ENCODE measurements around the gene HIPK1.

The HIPK1 gene

DNA sequence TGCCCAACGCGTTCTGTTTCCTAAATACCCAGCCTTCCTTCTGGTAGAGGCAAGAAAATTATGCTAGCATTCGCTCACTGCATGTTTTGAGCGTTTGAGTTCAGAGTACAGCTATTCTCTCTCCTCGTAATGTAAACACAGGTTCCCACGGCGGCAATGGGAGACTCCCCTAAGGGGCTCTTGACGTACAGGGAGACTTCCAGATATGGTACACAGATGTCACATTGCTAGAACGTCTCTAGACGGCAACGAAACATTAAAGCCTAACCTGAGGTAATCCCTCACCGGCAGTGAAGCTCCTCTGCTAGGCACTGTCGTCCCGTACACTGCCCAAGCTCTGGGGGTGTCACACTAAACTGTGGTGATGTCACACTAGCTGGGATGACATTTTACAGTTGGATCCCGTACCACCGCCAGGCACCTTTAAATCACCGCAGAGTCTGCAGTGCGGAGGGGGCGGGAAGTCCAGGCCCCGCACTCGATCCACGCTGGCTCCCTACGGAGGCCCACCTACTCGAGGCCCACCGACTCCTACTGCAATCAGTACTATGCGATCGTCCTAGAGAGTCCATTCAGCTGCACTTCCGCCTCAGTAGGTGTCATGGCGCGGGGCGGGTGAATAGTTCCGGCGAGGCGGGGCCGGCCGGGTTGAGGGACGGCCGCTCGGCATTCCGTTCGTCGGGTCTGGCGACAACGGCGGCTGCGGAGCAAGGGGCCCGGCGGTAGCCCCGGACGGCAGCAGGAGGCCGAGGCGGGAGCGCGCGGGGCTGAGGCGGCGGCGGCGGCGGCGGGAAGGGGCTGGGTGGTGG is at the start of gene HIPK1:
Gene HIPK1, plus strand, starts transcription at position 384 of the 809 bp plus-strand sequence.
- FAIRE-seq, result no peak
- DNase-seq (ENCODE audit: insufficient read length, low spot score), result peak; percentile 54

DNA sequence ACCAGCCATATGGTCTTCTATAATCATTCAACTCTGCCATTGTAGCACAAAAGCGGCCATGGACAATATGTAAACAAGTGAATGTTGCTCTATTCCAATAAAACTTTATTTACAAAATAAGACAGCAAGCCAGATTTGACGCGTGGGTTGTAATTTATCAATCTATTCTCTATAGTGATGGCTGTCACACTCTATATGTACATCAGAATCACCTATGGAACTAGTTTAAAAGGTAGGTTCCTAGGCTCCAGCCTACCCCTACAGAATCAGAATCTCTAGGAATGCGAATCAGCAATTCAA is 49.4 kb upstream of the HIPK1 start:
- no peak for FAIRE-seq

DNA sequence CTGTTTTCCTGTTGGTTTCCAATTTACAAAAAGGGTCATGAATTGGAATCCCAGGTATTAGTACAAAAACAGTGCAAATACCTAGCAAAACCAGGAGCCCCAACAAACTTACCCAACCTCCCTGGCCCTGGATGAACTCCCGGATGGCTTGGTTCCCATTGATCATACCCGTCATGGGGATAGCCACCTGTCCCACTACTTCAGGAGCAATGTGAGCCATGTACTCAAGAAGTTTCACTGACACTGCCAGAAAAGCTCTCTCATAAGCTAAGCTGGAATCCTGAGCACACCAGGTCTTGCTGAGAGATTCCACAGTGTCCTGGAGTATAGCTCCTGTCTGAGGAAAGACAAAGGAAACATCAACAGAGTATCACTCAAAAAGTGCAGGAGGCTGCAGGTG is 47.5 kb upstream of the HIPK1 start:
- no peak for DNase-seq (ENCODE audit: insufficient read length, low spot score)
- no peak for FAIRE-seq

More for the DNA sequence above, 49.4 kb upstream of the HIPK1 start:
- DNase-seq (ENCODE audit: insufficient read length, low spot score), result no peak

DNA sequence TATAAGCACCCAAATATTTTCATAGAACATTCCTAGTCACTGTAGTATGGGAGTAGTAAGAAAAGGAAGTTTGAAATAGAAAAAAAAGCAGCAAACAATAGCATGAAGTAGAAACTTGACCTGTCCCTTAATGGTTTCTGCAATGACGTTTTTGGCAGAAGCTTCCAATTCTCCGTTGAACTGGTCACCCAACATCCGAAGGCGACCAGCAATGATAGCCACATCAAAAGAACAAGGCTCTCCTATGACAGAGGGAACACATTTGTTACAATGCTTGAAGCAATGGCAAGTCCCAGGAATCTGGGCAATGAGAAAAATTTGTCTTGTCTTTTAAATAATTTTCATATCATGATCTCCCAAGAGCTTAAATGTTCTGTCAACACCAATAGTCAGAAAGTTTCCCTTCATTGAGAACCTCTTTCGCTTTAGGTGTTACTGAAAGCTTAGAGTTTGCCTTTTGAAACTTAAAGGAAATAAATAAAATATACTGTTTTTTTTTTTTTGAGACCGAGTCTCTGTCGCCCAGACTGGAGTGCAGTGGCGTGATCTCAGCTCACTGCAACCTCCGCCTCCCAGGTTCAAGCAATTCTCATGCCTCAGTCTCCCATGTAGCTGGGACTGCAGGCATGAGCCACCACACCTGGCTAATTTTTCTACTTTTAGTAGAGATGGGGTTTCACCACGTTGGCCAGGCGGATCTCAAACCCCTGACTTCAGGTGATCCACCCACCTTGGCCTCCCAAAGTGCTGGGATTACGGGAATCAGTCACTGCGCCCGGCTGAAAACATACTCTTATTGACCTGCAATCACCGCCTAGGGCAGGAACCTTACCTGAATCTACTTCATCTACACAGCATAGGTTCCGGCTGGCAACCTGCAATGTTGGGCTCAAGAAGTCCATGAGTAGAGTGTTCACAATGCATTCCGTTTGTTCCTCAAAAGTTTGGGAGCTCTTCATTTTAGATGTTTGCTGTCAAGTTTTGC is 42.4 kb upstream of the HIPK1 start:
- FAIRE-seq, result no peak

DNA sequence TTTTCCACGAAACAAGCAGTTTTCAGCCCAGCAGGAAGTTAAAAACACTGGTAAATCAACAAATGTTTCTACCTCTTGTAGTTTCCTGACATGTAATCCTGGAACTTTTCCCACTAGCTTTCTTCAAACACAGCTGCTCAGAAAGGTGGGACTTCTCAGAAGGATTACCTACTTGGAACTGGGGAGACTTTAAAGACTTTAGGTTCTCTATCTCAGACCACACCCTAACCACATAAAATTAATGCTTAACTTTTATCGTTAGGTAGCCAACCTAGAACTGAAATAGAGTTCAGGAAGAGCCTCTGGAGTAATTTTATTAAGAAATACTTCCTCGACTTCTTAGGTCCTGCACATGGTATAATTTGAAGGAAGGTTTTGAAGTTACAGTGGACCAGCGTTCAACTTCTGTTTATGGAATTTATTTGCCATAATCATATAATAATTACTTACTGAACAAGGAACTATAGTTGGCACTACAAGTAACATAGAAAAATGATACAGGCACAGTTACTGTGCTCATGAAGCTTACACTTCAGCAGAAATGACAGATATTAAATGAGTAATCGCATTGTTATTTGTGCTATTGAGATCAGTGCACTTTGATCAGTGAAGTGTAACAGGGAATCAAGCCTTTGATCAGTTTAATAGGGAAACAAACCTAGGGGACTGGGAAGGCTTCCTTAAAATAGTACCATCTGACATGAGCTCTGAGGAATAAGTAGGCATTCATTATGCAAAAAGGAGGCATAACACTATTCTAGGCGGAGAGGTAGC is 41.5 kb upstream of the HIPK1 start, which contains the start of gene BCL2L15:
Gene BCL2L15, minus strand, starts transcription at position 180 of the 774 bp plus-strand sequence. CDS start 206 bp downstream, outside the sequence.
- FAIRE-seq, result no peak
- no peak for DNase-seq (ENCODE audit: insufficient read length, low spot score)

More for the DNA sequence above, 42.4 kb upstream of the HIPK1 start:
- DNase-seq (ENCODE audit: insufficient read length, low spot score), result no peak

DNA sequence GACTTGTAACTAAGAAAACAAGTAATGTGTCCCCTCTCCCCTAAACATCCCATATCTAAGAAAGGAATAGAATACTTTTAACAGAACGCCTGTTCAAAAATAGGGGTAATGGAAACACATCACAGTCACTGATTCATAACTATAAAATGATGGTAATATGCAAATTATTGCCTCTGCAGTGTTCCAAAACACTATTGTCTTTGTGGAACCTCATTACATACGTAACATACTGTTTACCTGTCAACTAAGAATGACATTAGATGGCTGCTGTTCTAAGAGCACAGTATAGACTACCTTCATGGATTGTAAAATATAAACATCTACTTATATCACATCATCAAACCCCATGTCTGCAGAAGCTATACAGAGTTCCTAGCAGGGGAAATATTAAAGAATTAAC is 38.3 kb upstream of the HIPK1 start:
- no peak for FAIRE-seq
- no peak for DNase-seq (ENCODE audit: insufficient read length, low spot score)

DNA sequence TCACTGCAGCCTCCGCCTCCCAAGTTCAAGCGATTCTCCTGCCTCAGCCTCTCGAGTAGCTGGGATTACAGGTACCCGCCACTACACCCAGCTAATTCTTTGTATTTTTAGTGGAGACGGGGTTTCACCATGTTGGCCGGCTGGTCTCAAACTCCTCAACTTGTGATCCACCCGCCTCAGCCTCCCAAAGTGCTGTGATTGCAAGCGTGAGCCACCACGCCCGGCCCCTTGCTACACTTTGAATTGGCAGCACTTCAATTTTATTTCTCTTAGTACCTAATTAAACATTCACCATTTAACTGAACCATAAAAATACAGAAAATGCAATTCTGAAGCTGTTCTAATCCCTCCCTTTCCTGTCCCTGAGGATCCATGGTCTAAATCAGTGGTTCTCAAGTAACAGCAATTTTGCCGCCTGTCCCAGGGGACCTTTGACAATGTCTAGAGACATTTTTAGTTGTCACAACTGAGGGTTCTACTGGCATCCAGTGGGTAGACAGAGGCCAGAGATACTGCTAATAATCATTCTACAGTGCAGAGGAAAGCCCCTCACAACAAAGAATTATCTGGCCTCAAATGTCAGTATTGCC is 37.4 kb upstream of the HIPK1 start:
- DNase-seq (ENCODE audit: insufficient read length, low spot score) (no peak), FAIRE-seq (no peak)

DNA sequence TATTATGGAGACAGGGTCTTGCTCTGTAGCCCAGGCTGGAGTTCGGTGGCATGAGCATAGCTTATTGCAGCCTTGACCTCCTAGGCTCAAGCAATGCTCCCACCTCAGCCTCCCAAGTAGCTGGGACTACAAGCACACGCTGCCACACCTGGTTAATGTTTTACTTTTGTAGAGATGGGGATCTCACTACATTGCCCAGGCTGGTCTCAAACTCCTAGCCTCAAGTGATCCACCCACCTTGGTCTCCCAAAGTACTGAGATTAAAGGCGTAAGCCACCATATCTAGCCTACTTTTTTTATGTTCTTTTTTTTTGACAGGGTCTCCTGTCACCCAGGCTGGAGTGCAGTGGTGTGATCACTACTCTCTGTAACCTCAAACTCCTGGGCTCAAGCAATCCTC is 35.9 kb upstream of the HIPK1 start:
- no peak for DNase-seq (ENCODE audit: insufficient read length, low spot score)
- no peak for FAIRE-seq

DNA sequence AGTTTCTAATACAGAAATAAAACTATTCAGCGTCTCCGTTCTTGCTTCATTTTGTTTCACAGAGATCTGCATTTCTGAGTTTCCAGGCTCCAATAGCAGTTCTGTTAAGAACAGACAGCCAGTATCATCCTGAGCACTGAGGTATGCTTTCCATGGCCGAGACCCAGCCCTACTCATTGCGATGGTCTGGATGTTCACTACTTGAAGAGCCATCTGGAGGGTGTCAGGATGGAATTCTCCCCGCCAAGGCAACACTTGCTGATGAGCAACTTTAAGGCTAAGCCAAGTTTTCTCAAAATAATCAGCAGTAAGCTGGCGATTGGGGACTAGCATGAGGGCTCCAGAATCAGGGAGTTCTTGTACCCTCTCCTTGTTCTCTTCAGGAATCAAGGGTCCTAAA is 34.0 kb upstream of the HIPK1 start:
- FAIRE-seq (no peak), DNase-seq (ENCODE audit: insufficient read length, low spot score) (no peak)

DNA sequence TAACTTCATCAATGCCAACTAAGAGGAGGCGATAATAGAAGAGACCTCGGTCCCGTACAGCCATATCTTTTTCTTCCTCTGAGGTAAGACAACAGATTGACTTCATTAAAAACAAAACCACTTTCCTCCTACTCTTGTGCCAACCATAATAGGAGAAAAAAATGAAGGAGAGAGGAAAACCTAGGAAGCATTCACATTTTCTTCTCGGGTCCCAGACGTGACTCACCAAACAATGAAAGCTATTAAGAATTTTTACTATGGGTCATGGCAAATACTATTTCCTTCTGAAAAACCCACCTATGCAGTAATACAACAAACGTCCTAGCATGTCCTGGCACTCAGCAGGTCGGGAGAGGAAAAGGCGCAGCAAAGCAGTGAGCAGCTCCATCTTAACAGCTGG is 33.2 kb upstream of the HIPK1 start:
- FAIRE-seq (no peak), DNase-seq (ENCODE audit: insufficient read length, low spot score) (no peak)

DNA sequence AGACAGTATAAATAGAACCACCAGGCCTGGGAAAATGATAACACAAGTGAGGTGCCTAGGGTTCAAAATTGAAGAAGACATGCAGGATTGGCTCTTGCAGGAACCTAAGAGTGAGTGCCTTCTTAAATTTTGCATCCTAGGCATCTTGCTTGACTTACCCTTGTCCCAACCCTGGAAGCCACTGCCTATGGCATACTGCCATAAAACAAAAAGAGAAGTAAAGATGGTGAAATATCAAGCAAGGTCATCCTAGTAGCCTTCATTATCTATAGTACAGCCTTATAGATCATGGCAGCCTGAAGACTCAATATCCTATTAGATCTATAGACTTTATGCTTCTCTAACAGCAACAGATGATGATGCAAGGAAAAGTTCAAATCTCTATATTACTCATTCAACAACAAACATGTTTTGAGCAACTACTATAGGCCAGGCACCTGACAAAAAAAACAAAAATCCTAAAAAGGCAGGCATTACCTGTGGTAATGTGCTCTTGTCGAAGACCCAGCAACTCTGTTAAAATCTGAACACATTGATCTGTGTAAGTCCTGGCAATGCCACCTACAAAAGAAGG is 30.8 kb upstream of the HIPK1 start:
- DNase-seq (ENCODE audit: insufficient read length, low spot score) (no peak), FAIRE-seq (no peak)

DNA sequence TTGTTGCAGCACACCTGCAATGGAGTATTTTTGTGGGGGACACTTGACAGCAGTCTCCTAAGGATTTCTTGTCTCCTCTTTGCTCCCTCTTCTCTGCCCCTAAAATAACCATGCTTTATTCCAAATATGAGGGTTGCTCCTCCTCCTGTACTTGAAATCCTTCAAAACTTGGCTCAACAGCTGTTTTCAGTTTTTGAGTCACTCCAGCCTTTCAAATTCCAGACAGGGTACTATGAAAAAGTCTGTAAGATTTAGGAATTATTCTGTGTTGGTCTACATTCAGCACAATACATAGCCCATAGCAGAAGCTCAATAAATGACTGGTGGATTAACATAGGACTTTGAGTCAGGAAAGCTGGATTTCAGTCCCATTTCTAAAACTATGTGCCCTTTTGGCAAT is 30.0 kb upstream of the HIPK1 start:
- FAIRE-seq, result no peak
- DNase-seq (ENCODE audit: insufficient read length, low spot score), result no peak

DNA sequence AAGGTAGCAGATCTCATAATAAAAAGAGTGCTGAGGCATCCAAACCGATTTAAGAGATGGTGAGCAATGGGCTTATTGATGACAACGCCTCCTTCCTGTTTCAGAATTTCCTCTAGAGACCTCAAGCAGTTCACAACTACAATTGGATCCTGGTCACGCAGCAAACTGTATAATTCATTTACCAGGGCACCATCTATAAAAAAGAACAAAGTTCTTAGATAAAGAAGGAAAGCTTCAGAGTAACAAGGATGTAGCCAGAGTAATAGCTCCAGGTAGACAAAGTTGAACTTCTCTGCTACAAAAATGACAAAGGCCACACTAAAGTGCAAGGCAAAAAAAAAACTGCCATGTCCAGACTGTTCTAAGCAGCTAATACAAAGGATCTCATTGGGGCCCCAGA is 27.9 kb upstream of the HIPK1 start:
- DNase-seq (ENCODE audit: insufficient read length, low spot score) (no peak), FAIRE-seq (no peak)

DNA sequence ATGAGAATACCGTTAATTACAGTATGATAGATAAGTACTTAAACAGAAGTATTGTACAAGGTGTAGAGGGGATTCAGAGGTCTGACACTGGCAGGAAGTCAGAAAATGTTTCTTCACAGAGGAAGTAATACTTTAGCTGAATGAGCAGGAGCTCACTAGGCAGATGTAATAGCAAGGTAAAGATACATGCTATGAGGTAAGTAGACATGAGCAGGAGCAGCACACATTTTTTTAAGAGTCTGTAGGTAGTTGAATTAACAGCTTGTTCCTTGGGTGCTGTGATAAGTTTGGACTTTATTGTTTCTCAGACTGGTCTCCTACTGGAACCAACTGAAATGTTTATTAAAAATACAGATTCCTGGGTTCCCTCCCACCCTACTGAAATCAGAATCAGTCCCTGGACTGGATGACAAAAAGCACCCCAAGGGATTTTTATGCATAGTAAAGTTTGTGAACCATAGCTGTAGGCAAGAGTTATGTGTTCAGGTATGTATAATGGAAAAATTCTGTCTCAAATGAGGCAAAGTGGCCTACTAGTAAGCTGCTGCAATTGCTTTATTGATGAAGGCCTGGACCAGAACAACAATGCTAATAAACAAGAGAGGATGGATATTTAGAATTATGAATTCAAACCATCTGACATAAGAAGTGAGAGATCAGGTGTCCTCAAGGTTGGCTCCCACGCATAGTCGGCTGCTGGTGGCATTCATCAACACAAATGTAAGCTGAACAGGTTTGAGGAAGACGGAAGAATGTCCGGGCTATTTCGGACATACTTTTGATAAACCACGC is 25.4 kb upstream of the HIPK1 start:
- DNase-seq (ENCODE audit: insufficient read length, low spot score), result no peak

DNA sequence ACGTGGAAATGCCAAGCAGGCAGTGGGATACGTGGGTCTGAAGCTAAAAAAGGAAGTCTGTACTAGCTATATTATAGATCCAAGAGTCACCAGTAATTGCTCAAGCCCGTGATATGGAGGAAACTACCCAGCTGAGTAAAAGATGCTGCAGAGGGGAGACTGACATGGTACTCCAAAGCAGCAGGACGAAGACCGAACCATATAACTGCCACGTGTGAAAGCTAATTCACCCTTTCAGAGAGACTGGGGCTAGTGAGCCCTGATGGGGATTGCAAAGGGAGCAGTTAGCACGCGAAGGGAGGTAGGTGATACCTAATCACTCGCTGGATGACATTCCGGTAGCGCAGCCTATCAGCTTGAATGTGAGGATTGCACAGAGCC is 24.8 kb upstream of the HIPK1 start:
- DNase-seq (ENCODE audit: insufficient read length, low spot score), result no peak
- no peak for FAIRE-seq

More for the DNA sequence above, 25.4 kb upstream of the HIPK1 start:
- FAIRE-seq, result no peak

DNA sequence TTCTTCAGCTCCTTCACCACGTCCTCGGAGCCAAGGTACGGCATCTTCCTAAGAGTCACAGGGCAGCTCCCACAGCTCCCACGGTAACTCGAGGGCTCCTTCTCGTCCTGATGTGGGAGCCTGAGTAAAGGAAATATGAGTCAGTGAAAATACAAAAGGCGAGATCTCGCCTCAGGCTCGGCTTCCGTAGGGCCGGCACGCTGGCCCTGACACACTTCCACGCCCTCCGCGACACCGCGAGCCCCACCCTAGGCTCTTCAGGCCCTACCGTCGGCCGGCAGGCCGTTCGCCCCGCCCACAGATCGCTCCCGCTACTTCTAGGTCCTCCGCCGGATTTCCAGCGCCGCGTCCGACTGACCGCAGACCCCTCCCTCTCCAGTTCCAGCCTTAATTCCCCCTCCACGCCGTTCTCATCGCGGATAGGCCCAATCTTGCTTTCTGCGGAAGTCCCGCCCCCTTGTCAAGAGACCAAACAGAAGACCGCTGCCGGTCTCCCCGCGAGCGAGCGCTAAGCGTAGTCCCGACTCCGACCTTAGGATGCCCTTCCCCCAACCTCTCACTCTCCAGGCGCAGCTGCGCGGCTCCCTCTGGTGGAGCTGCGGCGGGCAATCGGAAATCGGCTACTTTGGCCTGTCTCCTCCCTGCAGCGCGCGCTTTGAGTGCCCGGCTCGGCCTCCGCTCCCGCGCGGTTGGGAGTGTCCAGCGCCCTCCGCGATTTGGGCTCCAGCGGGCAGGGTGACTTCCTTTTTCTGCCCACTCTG is 24.3 kb upstream of the HIPK1 start, which contains the start of the genes AP4B1 and DCLRE1B:
Gene AP4B1, minus strand, starts transcription at position 126 of the 761 bp plus-strand sequence. Its CDS starts 82 bp downstream, at position 44.
Gene DCLRE1B, plus strand, starts transcription at position 653 of the 761 bp plus-strand sequence. CDS start 261 bp downstream, outside the sequence.
- DNase-seq (ENCODE audit: insufficient read length, low spot score) (peak; percentile 92), FAIRE-seq (no peak)

DNA sequence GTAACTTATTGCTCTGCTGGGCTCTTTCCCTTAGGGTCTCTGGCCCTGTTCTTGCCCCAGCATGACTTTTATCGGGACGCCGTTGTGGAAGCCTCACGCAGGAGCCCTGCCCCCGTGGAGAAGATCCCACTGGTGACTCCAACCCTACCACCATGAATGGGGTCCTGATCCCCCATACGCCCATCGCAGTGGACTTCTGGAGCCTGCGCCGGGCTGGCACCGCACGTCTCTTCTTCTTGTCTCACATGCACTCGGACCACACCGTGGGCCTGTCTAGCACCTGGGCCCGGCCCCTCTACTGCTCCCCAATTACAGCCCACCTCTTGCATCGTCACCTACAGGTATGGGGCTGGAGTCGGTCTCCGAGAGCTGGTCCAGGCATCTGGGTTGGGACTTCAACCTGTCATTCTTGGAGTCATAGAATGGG is 23.7 kb upstream of the HIPK1 start:
- no peak for DNase-seq (ENCODE audit: insufficient read length, low spot score)
- no peak for FAIRE-seq

DNA sequence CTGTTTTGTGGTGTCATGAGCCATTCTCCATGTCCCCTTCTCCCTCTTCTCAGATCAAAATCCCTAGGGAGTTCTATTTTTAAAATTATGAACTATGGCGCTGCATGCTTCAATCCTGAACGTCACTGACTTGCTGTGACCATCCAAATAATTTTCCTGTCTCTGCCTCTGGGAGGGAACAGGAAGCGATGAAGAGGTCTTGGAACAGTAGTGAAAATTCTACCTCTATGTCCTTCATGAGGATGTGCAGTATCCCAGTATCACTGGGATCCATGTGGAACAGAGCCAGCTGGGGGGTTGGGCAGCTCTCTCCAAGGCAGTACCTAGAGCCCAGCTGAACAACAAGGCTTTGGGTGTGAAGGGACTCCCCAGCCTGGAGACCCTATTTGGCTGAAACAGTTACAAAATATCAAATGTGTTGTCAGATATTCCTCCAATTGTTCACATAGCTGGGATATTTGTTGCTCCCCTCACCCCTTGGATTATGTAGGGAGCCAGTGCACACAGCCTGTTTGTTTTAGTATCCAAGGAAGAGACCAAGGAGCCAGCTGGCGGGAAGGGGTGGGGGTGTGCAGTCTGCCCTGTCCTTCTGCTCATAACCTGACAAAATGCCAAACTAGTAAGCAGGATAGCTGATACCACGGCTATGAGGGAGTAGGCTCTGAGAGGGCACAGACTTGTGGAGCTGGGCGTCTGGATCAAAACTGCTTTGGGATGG is 16.4 kb upstream of the HIPK1 start:
- DNase-seq (ENCODE audit: insufficient read length, low spot score) (no peak), FAIRE-seq (no peak)
